ENCODE data around the gene CFTR.

CFTR gene

DNA sequence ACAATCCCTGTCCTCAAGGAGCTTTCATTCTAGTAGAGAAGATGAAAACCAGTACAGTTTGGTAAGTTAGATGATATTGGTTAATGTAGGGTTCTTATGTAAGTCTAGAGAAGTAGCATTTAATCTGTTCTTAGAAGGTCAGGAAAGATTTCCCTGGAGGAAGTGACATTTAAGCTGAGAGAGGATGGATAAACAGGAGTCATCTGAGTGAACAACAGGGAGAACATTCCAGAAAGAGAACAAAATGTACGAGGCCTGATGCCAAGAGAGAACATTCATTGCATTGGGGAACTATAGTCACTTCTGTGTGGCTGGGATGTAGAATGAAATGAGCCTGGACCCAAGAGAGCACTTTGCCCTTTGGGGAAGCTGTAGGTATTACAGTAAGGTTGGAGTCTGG is 88.0 kb downstream of the CFTR start:
- no peak overlapping the region for H3K4me3 ChIP-seq (ENCODE audit: low read depth in 1 of 2, low read length in 2 of 2)
- no peak for ATAC-seq (ENCODE audit: insufficient read depth, low read depth)
- TF ChIP-seq, protein P1, sequence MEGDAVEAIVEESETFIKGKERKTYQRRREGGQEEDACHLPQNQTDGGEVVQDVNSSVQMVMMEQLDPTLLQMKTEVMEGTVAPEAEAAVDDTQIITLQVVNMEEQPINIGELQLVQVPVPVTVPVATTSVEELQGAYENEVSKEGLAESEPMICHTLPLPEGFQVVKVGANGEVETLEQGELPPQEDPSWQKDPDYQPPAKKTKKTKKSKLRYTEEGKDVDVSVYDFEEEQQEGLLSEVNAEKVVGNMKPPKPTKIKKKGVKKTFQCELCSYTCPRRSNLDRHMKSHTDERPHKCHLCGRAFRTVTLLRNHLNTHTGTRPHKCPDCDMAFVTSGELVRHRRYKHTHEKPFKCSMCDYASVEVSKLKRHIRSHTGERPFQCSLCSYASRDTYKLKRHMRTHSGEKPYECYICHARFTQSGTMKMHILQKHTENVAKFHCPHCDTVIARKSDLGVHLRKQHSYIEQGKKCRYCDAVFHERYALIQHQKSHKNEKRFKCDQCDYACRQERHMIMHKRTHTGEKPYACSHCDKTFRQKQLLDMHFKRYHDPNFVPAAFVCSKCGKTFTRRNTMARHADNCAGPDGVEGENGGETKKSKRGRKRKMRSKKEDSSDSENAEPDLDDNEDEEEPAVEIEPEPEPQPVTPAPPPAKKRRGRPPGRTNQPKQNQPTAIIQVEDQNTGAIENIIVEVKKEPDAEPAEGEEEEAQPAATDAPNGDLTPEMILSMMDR (IDR thresholded peaks at IDR 0.05; ENCODE audit: borderline replicate concordance, extremely low read depth, low read length, poor library complexity, severe bottlenecking): no peak
- TF ChIP-seq EZH2 (IDR thresholded peaks at IDR 0.05; ENCODE audit: borderline replicate concordance, low read depth, low read length, severe bottlenecking): no peak
- no peaks in the 10 kb centered on the region for H3K79me2 ChIP-seq (ENCODE audit: insufficient read depth, low read length)
- no peaks in the 10 kb centered on the region for H4K20me1 ChIP-seq (ENCODE audit: insufficient read depth, low read length)
- H3K9me3 ChIP-seq (ENCODE audit: insufficient read depth, low read length, severe bottlenecking): no peaks in the 10 kb centered on the region
- H3K9ac ChIP-seq (ENCODE audit: low read depth, low read length): no peak overlapping the region
- no peaks in the 10 kb centered on the region for H3K36me3 ChIP-seq (ENCODE audit: insufficient read depth, low read length)
- peaks cover 5% of the 10 kb centered on the region; the same call in 1 of the 2 replicates for H3K4me1 ChIP-seq (ENCODE audit: insufficient read depth, low read length)
- H3K4me2 ChIP-seq (ENCODE audit: insufficient read depth, low read length): no peak overlapping the region
- H3K27me3 ChIP-seq (ENCODE audit: insufficient read depth, low read length, poor library complexity): no peaks in the 10 kb centered on the region
- H3K27ac ChIP-seq (ENCODE audit: low read length): no peak overlapping the region
- no peak for DNase-seq
- H2AFZ ChIP-seq (ENCODE audit: low read depth, low read length): no peak overlapping the region

DNA sequence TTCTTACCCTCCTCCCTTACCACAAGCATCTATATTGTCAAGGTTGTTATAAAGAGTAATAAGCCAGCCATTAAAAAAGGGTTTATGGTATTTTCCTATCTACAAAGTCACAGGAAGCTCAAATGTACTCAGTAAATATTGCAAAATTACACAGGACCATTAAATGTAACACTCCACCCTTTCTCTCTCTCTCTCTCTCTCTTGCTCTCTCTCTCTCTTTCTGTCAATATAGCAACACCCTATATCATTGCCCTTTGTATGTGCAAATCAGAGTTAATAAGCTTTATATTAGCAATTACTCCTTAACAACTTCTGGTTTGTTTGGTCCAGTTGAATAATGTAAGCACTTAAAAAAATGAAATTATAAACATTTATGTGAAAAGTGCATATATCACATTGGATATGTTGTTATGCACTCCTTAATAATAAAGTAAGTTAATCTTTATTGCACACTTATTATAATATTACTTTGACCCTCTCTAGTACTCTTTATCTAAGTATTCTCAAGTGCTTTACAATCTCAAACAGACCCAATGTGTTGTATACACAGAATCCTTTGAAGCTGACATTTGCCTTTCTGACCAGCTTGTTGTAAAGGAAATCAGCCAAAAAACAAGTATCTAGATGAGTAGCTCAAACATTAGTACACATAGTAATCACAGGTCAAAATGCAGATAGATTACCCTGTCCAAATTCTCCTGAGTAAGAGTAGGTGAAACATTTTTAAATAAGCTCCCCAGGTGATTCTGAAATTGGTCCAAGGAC is 93.2 kb downstream of the CFTR start:
- Histone ChIP-seq H3K9ac (ENCODE audit: low read depth, low read length) (no peak overlapping the region), H3K36me3 (ENCODE audit: insufficient read depth, low read length) (no peaks in the 10 kb centered on the region), H2AFZ (ENCODE audit: low read depth, low read length) (no peak overlapping the region), H3K79me2 (ENCODE audit: insufficient read depth, low read length) (no peaks in the 10 kb centered on the region), H3K4me1 (ENCODE audit: insufficient read depth, low read length) (peaks cover 17% of the 10 kb centered on the region), H3K4me3 (ENCODE audit: low read depth in 1 of 2, low read length in 2 of 2) (no peak overlapping the region), H3K27me3 (ENCODE audit: insufficient read depth, low read length, poor library complexity) (no peaks in the 10 kb centered on the region), H3K27ac (ENCODE audit: low read length) (no peak overlapping the region), H3K9me3 (ENCODE audit: insufficient read depth, low read length, severe bottlenecking) (no peaks in the 10 kb centered on the region), H4K20me1 (ENCODE audit: insufficient read depth, low read length) (no peaks in the 10 kb centered on the region), H3K4me2 (ENCODE audit: insufficient read depth, low read length) (no peak overlapping the region)
- ATAC-seq (ENCODE audit: insufficient read depth, low read depth): no peak
- TF ChIP-seq, protein P1 (IDR thresholded peaks at IDR 0.05; ENCODE audit: borderline replicate concordance, extremely low read depth, low read length, poor library complexity, severe bottlenecking): no peak
- TF ChIP-seq EZH2 (IDR thresholded peaks at IDR 0.05; ENCODE audit: borderline replicate concordance, low read depth, low read length, severe bottlenecking): no peak
- no peak for DNase-seq

DNA sequence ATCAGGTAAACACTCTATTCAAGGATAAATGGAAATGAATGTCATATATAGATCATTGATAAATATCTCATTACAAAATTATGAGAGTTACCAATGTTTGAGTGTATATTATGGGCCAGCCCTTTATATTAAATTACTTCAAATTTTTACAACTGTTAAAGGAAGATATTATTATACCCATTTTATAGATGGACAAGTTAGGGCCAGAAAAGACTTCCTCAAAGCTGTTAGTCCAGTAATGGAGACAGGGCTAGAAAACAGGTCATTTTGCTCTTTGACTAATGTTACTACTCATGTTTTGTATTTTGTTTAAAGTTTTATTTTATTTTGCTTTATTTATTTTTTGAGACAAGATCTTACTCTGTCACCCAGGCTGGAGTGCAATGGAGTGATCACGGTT is 101.6 kb downstream of the CFTR start:
- no peak overlapping the region for H3K27ac ChIP-seq (ENCODE audit: low read length)
- no peak for ATAC-seq (ENCODE audit: insufficient read depth, low read depth)

More for the DNA sequence above, 101.6 kb downstream of the CFTR start:
- Histone ChIP-seq H2AFZ (ENCODE audit: low read depth, low read length) (no peak overlapping the region), H3K36me3 (ENCODE audit: insufficient read depth, low read length) (no peaks in the 10 kb centered on the region), H3K9ac (ENCODE audit: low read depth, low read length) (no peak overlapping the region), H3K79me2 (ENCODE audit: insufficient read depth, low read length) (no peaks in the 10 kb centered on the region), H3K4me3 (ENCODE audit: low read depth in 1 of 2, low read length in 2 of 2) (no peak overlapping the region), H3K9me3 (ENCODE audit: insufficient read depth, low read length, severe bottlenecking) (no peaks in the 10 kb centered on the region), H3K27me3 (ENCODE audit: insufficient read depth, low read length, poor library complexity) (no peaks in the 10 kb centered on the region), H3K4me2 (ENCODE audit: insufficient read depth, low read length) (no peak overlapping the region), H4K20me1 (ENCODE audit: insufficient read depth, low read length) (no peaks in the 10 kb centered on the region), H3K4me1 (ENCODE audit: insufficient read depth, low read length) (peaks cover 37% of the 10 kb centered on the region)
- no peak for DNase-seq
- no peak for TF ChIP-seq EZH2 (IDR thresholded peaks at IDR 0.05; ENCODE audit: borderline replicate concordance, low read depth, low read length, severe bottlenecking)
- TF ChIP-seq, protein P1 (IDR thresholded peaks at IDR 0.05; ENCODE audit: borderline replicate concordance, extremely low read depth, low read length, poor library complexity, severe bottlenecking): no peak

Data from DND-41 (cell line).